ENCODE results near the gene B3GAT3.
A peak's percentile ranks its signal among the peaks of the same experiment; 100 is the strongest.
"Not testable (repeated sequence)": the region's sequence is repeated elsewhere in the genome, so short reads cannot be mapped to it uniquely, and the experiment has no call there.

The B3GAT3 gene

DNA sequence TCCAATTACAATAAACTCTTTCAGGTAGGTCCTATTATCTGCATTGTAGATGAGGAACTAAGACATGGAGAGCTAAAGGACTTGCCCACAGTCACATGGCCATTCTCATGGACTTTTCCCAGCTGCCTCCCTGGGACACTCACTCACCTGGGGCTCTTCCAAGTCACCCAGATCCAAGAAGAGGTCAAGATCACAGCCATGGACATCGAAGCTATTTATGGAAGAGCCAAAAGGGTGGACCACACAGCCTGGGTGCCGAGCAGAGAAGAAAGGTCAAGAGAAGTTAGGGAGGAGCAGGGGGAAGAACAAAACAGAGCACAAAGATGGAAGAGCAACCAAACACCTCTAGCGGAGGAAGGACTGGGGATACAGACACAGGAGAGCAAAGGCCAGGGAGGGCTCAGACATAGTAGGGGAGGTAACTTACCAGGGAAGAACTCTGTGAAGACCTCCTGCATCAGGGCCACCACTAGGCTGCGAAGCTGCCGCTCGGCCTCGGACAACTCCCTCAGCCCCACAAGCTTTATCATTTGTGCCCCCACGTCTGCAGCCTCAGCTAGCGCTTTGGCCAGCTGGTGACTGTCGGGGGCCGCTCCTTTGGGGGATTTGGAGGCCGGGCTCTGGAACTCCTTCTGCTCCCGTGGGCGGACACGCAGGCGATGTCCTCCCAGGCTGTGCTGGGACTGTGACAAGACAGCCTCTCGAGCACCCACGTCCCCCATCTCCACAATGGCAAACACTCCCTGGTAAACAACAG is 40.6 kb downstream of the B3GAT3 start:
- no peaks in the 10 kb centered on the region for H3K27me3 Mint-ChIP-seq
- H3K9me3 Mint-ChIP-seq, result no peaks in the 10 kb centered on the region
- no peak overlapping the region for H3K4me3 Mint-ChIP-seq
- no peak overlapping the region for H3K27ac Mint-ChIP-seq
- H3K4me1 Mint-ChIP-seq (ENCODE audit: low read depth), result peaks cover 1% of the 10 kb centered on the region
- H3K36me3 Mint-ChIP-seq (ENCODE audit: low read depth), result peaks cover 52% of the 10 kb centered on the region

DNA sequence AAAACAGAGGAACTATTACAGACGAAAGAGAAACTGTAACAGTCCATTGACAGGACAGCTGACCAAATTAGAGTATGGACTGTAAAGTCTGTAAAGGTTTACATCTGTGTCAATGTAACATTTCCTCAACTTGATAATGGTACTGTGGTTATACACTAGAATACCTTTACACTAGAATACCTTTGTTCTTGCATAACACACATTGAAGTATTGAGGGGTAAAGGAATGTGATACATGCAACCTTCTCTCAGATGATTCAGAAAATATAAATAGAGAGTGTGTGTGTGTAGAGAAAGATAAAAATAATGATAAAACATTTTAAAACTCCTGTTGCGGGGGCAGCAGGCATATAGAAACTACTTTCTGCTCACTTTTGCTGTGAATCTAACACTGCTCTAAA is 42.5 kb downstream of the B3GAT3 start:
- Mint-ChIP-seq H3K4me1 (ENCODE audit: low read depth) (peaks cover 11% of the 10 kb centered on the region), H3K27me3 (no peaks in the 10 kb centered on the region), H3K27ac (no peak overlapping the region), H3K9me3 (no peaks in the 10 kb centered on the region), H3K36me3 (ENCODE audit: low read depth) (peaks cover 60% of the 10 kb centered on the region), H3K4me3 (no peak overlapping the region)

GRCh38 chr11:62578541-62578940 is 43.2 kb downstream of the B3GAT3 start:
- H3K4me1 Mint-ChIP-seq (ENCODE audit: low read depth), result peaks cover 11% of the 10 kb centered on the region
- peaks cover 61% of the 10 kb centered on the region for H3K36me3 Mint-ChIP-seq (ENCODE audit: low read depth)
- no peak overlapping the region for H3K4me3 Mint-ChIP-seq
- no peak overlapping the region for H3K27ac Mint-ChIP-seq
- no peaks in the 10 kb centered on the region for H3K27me3 Mint-ChIP-seq
- H3K9me3 Mint-ChIP-seq, result no peaks in the 10 kb centered on the region

DNA sequence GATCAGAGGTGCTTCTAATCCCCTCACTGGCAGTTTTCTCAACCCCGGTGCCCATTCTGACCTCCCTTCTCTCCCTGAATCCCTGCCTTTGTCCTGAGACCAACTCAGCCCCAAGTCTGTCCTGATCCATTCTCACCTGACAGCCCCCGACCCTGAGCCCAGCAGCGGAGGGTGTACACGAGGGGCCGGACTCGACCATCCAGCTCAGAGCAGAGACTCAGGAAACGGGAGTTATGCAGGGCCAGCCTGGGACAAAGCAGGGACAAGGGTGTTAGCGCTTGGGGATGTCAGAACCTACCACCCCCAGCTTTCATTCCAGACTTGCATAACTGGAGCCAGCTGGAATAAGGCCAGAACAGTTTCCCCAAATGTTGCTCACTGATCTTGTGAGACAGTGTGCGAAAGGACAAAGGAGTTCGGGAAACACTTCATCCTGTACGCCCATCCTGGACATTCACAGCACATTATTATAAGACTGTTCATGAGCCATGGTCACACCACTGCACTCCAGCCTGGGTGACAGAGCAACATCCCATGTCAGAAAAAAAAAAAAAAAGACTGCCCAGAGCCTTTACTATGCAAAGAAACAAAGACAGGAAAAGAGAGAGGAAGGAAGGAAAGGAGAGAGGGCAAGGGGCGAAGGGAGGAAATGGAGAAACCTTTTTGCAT is 44.6 kb downstream of the B3GAT3 start:
- Mint-ChIP-seq H3K36me3 (ENCODE audit: low read depth) (peaks cover 63% of the 10 kb centered on the region), H3K27me3 (no peaks in the 10 kb centered on the region), H3K9me3 (no peaks in the 10 kb centered on the region), H3K4me1 (ENCODE audit: low read depth) (peaks cover 21% of the 10 kb centered on the region), H3K4me3 (no peak overlapping the region), H3K27ac (no peak overlapping the region)

DNA sequence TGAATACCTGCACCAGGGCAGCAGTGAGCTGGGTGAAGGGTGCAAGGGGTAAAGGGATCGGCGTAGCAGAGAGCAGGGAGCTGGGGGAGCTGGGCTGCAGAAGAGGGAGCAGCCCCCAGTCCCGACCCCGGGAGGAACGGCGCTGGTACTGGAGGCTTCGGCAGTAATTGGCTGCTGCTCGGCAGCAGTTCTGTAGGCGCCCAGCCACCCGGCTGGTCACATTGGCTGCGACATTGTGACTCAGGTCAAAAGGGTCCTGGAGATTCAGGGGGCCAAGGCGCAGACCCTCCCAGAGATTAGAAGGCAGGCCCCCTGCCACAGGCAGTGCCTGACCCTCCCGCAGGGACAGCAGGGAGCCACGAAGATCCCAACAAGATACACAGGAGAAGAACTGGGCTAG is 45.9 kb downstream of the B3GAT3 start:
- Mint-ChIP-seq H3K27me3 (no peaks in the 10 kb centered on the region), H3K9me3 (no peaks in the 10 kb centered on the region), H3K36me3 (ENCODE audit: low read depth) (peaks cover 67% of the 10 kb centered on the region), H3K27ac (peak overlapping the region; percentile 72), H3K4me3 (peak overlapping the region; percentile 100), H3K4me1 (ENCODE audit: low read depth) (peaks cover 34% of the 10 kb centered on the region)

GRCh38 chr11:62575156-62575555 is 46.6 kb downstream of the B3GAT3 start:
- H3K4me1 Mint-ChIP-seq (ENCODE audit: low read depth), result peaks cover 41% of the 10 kb centered on the region
- H3K27me3 Mint-ChIP-seq, result no peaks in the 10 kb centered on the region
- peak overlapping the region; percentile 100 for H3K4me3 Mint-ChIP-seq
- peaks cover 72% of the 10 kb centered on the region for H3K36me3 Mint-ChIP-seq (ENCODE audit: low read depth)
- H3K27ac Mint-ChIP-seq, result peak overlapping the region; percentile 98
- no peaks in the 10 kb centered on the region for H3K9me3 Mint-ChIP-seq

- H3K27me3 Mint-ChIP-seq, result no peaks in the 10 kb centered on the region
- H3K36me3 Mint-ChIP-seq (ENCODE audit: low read depth), result peaks cover 78% of the 10 kb centered on the region
- peak overlapping the region; percentile 100 for H3K4me3 Mint-ChIP-seq
- peaks cover 47% of the 10 kb centered on the region for H3K4me1 Mint-ChIP-seq (ENCODE audit: low read depth)
- no peaks in the 10 kb centered on the region for H3K9me3 Mint-ChIP-seq
- peak overlapping the region; percentile 98 for H3K27ac Mint-ChIP-seq
Measured at GRCh38 chr11:62574363-62575071, 47.3 kb downstream of the B3GAT3 start.

DNA sequence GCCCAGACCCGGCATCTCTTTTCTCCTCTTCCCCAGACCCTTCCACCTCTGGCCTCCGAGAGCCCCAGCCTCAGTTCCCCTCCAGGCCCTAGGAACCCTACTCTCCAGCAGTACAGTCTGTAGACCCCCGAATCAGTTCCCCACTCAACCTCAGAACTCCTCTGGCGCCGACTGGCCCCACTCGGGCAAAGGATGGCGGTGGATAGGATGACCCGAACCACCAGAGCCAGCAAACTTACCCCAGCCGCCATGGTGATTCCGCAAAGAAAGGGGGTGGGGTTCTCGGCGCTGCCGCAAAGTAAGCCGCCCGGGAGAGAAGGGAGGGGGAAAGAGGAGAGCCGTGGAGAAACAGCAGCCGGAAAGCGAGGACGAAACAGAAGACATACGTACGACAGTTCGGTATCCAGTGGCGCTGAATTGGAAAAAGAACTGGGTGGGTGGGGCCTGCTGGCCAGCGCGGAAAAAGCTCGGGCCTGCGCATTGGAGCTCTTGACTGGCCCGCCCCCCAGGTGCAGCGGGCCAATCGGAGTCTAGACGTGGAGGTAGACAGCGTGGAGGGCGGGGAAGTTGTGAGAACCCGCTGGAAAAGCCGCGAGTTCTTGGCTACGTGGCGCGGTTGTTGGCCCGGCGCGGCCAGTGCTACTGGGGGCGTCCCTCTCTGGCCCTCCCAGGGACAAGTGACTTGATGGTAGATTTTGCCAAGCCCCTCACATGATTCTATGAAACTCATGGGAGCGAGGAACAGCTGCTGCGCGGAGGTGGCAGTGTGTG is 48.0 kb downstream of the B3GAT3 start, which contains the start of gene EEF1G:
Gene EEF1G, minus strand, starts transcription at position 300 of the 771 bp plus-strand sequence. Its CDS starts 49 bp downstream, at position 251.
- Mint-ChIP-seq H3K9me3 (no peaks in the 10 kb centered on the region), H3K27ac (peak within 1 kb of the TSS; percentile 98), H3K4me1 (ENCODE audit: low read depth) (peaks cover 55% of the 10 kb centered on the region), H3K4me3 (peak within 1 kb of the TSS; percentile 100), H3K27me3 (no peaks in the 10 kb centered on the region), H3K36me3 (ENCODE audit: low read depth) (peaks cover 82% of the 10 kb centered on the region)

- peak overlapping the region; percentile 98 for H3K27ac Mint-ChIP-seq
- no peaks in the 10 kb centered on the region for H3K27me3 Mint-ChIP-seq
- H3K4me1 Mint-ChIP-seq (ENCODE audit: low read depth), result peaks cover 58% of the 10 kb centered on the region
- H3K9me3 Mint-ChIP-seq, result no peaks in the 10 kb centered on the region
- H3K36me3 Mint-ChIP-seq (ENCODE audit: low read depth), result peaks cover 85% of the 10 kb centered on the region
- H3K4me3 Mint-ChIP-seq, result peak overlapping the region; percentile 100
Measured at GRCh38 chr11:62573006-62573591, 48.7 kb downstream of the B3GAT3 start.

DNA sequence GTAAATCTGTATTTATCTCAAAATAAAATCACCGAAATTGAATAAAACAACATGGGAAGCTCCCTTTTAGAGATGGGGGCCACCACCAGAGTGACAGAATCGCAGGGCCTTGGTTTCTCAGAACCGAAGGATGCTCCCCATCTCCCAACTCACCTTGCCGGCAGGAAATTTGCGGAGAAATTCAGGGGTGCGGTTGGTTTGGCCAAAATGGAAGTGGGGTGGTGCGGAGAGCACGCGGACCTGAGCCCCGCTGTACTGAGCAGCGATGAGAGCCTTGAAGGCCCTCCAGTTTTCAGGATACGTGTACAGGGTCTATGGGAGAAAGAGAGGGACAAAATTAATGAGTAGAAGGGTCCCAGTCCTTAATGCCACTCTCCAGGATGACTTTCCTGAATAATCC is 49.4 kb downstream of the B3GAT3 start:
- Mint-ChIP-seq H3K4me1 (ENCODE audit: low read depth) (peaks cover 61% of the 10 kb centered on the region), H3K27me3 (no peaks in the 10 kb centered on the region), H3K36me3 (ENCODE audit: low read depth) (peaks cover 82% of the 10 kb centered on the region), H3K9me3 (no peaks in the 10 kb centered on the region), H3K4me3 (peak overlapping the region; percentile 100), H3K27ac (peak overlapping the region; percentile 98)

- Mint-ChIP-seq H3K4me3 (peak overlapping the region; percentile 100), H3K36me3 (ENCODE audit: low read depth) (peaks cover 83% of the 10 kb centered on the region), H3K4me1 (ENCODE audit: low read depth) (peaks cover 69% of the 10 kb centered on the region), H3K27ac (peak overlapping the region; percentile 98)
- H3K9me3 Mint-ChIP-seq, H3K27me3 Mint-ChIP-seq: not testable (repeated sequence)
Measured at GRCh38 chr11:62571493-62571892, 50.3 kb downstream of the B3GAT3 start.

GRCh38 chr11:62570903-62571302 is 50.9 kb downstream of the B3GAT3 start:
- Mint-ChIP-seq H3K4me1 (ENCODE audit: low read depth) (peaks cover 75% of the 10 kb centered on the region), H3K4me3 (peak overlapping the region; percentile 100), H3K36me3 (ENCODE audit: low read depth) (peaks cover 85% of the 10 kb centered on the region), H3K27ac (peak overlapping the region; percentile 98)
- H3K9me3 Mint-ChIP-seq, H3K27me3 Mint-ChIP-seq: not testable (repeated sequence)

DNA sequence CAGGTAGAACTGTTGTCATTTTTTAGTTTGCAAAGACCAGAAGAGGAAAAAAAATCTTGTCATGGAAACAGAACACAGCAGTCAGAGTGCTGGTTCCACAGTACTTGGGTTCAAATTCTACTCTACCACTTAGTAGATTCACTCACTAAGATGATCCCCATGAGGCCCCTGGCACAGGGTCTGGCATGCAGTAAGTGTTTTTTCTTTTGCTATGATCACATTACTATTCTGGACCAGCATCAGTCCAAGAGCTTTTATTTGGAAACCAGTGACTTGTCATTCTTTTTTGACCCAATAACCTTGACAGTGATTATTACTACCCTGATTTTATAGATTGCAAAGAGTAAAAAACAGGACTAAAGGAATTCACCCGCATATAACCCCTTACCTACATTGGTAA is 52.2 kb downstream of the B3GAT3 start:
- peaks cover 75% of the 10 kb centered on the region for H3K4me1 Mint-ChIP-seq (ENCODE audit: low read depth)
- H3K27me3 Mint-ChIP-seq, result no peaks in the 10 kb centered on the region
- H3K27ac Mint-ChIP-seq, result peak overlapping the region; percentile 81
- no peaks in the 10 kb centered on the region for H3K9me3 Mint-ChIP-seq
- H3K36me3 Mint-ChIP-seq (ENCODE audit: low read depth), result peaks cover 87% of the 10 kb centered on the region
- H3K4me3 Mint-ChIP-seq, result peak overlapping the region; percentile 68

- Mint-ChIP-seq H3K27ac (peak overlapping the region; percentile 79), H3K36me3 (ENCODE audit: low read depth) (peaks cover 81% of the 10 kb centered on the region), H3K9me3 (no peaks in the 10 kb centered on the region), H3K4me3 (peak overlapping the region; percentile 60), H3K27me3 (no peaks in the 10 kb centered on the region), H3K4me1 (ENCODE audit: low read depth) (peaks cover 74% of the 10 kb centered on the region)
Measured at GRCh38 chr11:62567018-62567633, 54.7 kb downstream of the B3GAT3 start.

Measured in stimulated activated naive CD8-positive, alpha-beta T cell treated with anti-CD3 and anti-CD28 coated beads, Interleukin-15, Interleukin-2, amounts not matched to agents 100 ng/mL and 50 ng/mL, for 24 hours (primary cell).